ENCODE measurements around the gene SRRM2.

SRRM2 gene

DNA sequence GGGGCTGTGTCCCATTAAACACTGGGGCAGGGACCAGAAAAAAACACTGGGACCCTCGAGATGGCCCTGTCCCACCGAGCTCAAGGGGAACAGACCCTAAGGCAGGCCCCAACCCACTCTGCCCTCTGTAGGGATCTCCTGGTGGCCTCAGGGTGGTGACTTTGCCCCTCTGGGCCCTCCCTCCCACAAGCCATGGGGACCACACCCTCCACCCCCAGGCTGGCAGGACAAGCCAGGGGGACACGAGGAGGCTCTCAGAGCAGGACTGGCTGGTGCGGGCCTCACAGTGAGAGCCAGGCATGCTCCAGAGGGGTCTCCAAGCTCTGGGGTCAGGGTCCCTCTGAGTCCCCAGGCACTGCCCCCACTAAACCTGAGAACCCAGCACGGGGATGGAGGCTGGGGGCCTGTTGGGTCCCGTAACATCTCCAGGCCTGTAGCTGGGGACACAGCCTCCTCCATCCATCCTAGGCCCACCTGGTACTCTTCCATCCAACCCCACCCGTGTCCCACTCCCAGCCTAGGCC is 14.5 kb upstream of the SRRM2 start:
- DNase-seq (ENCODE audit: low read depth in 2 of 3, low spot score in 2 of 3) = no peak

DNA sequence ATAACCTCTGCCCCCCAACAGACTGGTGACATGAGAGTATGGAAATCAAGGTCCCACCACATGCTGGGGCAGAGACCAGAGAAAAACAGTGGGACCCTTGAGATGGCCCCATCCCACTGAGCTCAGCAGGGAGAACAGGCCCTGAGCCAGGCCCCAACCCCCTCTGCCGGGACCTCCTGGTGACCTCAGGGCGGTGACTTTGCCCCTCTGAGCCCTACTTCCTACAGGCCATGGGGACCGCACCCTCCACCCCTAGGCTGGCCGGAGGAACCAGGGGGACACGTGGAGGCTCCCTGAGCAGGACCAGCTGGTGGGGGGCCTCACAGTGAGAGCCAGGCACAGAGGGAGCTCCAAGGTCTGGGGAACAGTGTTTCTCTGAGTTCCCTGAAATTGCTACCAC is 13.8 kb upstream of the SRRM2 start:
- DNase-seq (ENCODE audit: low read depth in 2 of 3, low spot score in 2 of 3) = no peak

- DNase-seq (ENCODE audit: low read depth in 2 of 3, low spot score in 2 of 3) = no peak
These were observed 12.6 kb upstream of the SRRM2 start for GRCh38 chr16:2739625-2740430.

DNA sequence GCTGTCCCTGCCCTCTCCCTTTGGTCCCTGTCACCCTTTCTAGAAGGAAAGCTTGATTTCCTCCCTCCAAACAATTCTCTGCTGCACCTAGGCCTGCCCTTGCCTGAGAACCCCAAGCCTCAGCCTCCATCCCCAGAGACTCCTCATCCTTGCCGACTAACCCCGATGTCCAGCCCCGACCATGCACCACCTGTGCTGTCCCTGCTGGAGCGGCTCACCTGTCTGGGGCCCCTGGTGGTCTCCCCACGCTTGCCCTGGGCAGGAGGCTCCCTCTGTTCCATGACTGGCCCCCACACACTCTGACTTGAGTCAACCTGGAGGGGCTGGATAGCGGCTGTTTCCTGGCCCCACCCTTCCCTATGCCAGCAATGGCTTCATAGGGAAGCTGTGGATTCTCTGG is 12.0 kb upstream of the SRRM2 start:
- DNase-seq (ENCODE audit: low read depth in 2 of 3, low spot score in 2 of 3) = no peak

DNA sequence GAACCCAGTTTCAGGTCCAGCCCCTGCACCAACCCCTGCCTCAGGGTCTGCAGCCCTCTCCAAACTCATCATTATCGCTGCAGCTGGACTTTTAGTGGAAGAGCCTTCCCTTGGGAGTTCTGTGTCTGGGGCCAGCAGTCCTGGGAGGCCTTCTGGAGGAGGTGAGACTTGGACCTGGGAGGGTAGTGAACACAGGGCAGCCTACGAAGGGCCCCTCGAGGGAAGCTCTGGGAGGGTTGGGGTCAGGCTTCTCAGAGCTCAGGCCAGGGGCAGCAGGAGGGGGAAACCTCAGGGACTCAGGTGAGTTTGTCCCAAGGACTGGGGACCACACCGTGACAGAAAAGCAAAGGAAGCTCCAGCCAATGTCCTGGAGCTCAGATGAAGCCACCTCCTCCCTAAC is 11.3 kb upstream of the SRRM2 start:
- DNase-seq (ENCODE audit: low read depth in 2 of 3, low spot score in 2 of 3) = no peak

GRCh38 chr16:2742323-2743006 is 10.0 kb upstream of the SRRM2 start:
- no peak for DNase-seq (ENCODE audit: low read depth in 2 of 3, low spot score in 2 of 3)

GRCh38 chr16:2743007-2743810 is 9.2 kb upstream of the SRRM2 start:
- no peak for DNase-seq (ENCODE audit: low read depth in 2 of 3, low spot score in 2 of 3)

GRCh38 chr16:2744711-2745110 is 7.7 kb upstream of the SRRM2 start:
- DNase-seq (ENCODE audit: low read depth in 2 of 3, low spot score in 2 of 3) = no peak

DNA sequence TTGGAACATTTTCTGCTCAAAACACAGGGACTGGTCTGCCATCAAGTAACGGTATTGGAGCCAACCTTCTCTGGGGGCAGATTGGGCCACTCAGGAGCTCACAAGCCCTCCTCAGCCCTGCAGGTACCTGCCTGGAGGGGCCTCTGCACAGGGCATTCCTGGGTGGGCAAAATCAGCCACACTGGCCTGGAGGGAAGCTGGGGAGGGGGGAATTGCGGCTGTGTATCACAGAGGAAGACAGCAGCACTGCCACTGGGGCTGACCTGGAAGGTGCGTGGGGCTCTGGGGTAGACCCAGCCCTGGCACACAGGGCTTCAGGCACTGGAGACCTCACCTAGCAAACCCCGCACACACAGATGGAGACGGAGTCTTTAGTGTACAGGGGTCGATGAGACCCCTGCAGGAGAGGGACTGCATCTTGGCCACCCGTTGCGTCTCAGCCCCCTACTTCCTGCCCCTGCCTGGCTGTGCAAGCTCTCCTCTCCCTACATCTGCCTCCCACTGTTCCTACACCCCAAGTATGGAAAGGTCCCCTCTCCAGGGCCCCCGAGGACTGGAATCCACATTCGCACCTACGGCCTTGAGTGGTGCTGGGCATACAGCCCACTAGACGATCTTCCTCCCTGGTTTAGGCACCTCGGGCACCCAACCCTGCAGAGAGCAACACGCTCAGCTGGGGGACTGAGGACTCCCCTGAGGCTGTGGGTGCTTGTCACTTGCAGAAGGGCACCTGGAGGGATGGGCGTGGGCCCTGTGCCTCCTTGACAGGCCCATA is 7.1 kb upstream of the SRRM2 start:
- no peak for DNase-seq (ENCODE audit: low read depth in 2 of 3, low spot score in 2 of 3)

DNA sequence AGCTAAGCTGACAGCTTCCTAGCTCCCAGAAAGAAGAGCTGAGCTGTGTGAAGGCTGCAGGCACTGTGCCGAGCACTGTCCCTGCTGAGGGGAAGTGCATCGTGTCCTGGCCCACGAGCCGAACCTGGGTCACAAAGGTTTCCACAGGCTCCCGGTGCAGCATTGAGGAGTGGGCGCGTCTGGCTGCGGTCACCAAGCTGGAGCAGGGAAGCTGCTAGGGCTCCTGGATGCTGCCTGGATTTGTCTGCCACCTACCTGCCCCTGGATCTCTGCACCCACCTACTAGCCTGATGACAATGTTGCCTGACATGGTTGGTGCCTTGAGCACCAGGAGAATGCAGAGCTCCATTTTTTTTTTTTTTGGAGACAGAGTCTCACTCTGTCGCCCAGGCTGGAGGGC is 6.5 kb upstream of the SRRM2 start:
- DNase-seq (ENCODE audit: low read depth in 2 of 3, low spot score in 2 of 3) = no peak

GRCh38 chr16:2748757-2749455 is 3.5 kb upstream of the SRRM2 start:
- DNase-seq (ENCODE audit: low read depth in 2 of 3, low spot score in 2 of 3) = no peak

DNA sequence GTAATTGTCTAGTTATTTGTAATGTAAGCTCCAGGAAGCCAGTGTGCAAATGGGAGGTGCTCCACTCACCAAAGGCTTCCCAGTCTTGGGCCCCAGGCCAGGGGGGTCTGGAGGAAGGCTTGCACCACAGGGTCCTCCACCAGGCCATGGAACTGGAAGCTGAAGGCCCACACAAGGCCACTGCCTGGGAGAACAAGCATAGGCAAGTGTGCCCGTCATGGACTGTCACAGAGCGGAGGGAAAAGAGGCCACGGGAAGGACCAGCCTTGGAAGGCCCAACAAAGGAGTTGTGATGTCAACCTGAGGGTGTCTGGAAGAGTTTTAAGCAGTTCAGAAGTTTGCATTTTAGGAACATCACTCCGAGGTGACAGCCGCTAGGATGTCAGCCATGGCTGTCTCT is 3.0 kb upstream of the SRRM2 start:
- no peak for DNase-seq (ENCODE audit: low read depth in 2 of 3, low spot score in 2 of 3)

DNA sequence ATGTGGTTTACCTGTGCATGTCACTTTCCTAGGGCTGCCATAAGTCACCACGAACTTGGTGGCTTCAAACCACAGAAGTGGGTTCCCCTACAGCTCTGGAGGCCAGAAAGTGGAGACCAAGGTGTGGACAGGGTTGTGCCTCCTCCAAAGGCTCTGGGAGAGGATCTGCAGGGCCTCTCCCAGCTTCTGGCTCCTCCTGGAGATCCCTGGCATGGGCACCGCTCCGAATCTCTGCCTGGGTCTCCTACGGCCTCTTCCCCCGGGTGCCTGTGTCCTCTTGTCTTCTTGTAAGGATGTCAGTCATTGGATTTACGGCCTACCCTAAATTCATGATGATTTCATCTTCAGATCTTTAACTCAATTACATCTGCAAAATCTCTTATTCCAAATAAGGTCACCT is 2.5 kb upstream of the SRRM2 start:
- DNase-seq (ENCODE audit: low read depth in 2 of 3, low spot score in 2 of 3) = no peak

DNA sequence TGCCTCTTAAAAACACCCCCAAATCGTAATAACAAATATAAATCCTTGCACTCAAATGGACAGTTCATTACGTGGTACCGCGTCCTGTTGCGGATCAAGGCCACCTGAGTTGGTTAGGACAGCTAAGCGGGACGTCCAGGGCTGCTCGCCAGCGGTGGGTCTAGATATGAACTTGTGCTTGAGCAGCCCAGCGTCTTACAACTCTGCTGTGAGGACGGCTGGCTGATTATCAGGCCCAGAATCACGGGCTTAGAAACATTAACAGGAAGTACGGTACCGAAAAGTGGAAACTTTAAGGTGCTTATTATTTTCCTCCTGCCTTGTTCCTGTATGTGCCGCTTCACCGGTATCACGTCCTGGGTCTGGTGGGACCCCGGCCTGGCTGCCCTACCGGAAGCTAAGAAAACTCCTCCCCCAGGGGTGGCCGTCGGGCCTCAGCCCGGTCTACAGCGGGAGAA is 832 bp upstream of the SRRM2 start:
- DNase-seq (ENCODE audit: low read depth in 2 of 3, low spot score in 2 of 3) = no peak

DNA sequence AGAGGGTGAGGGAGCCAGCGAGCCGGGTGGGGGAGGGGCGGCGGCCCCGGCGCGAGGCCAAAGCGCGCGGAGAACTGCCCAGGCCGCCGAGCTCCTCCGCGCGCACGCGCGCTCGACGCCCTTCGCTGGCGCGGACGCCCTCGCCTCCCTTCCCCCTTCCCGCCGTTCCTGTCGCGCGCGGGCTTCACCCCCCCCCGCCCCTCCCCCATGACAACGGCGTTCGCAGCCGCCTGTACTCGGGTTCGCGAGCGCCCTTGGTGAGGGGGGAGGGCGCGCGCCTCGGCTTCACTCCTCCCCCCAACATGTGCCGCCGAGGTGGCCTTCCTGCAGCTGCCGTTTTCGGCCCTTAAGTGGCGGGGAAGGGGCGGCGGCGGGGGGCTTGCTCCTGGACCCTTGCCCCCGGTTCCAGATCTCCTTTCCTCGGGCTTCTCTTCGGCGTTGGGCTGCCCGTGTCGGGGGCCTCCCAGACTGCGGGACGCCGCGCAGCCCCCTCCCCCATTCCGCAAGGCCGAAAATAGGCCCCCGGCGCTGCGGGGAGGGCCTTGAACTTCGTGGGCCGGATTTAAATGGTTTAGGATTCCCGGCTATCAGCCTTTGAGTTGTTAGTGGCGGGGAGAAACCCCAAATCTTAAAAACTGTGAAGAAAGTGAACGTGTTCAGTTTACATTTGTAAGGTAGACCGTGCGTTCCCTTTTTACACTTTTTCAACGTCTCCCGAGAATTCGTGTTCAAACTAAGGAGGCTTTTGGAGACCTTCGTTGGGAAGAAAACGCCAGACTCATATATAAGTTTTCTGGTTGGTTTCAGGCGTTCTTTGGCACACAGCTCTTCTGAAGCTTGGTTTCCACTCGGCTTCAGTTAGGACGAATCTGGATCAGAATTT is 653 bp downstream of the SRRM2 start:
- DNase-seq (ENCODE audit: low read depth in 2 of 3, low spot score in 2 of 3) = peak in 2 of 3 experiments; percentile 41 to 63

- no peak for DNase-seq (ENCODE audit: low read depth in 2 of 3, low spot score in 2 of 3)
These were observed 1.2 kb downstream of the SRRM2 start for GRCh38 chr16:2753733-2754020.

DNA sequence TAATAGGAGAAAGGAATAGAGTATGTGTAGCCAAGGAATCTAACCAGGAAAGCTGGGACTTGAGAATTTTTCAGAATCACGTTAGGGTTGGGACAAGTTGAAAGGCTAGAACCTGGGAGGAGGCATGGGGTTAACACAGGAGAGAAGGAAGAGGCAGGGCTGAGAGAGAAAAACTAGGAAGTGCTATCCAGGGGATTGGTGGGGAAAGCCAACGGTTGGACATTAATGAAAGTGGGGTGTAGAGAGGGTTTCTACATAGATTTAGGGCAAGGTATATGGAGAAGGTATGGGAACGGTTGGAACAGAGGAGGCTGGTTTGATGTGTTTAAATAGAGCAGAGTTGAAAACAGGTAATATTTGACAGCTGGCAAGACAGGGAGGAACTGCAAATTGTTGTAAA is 2.7 kb downstream of the SRRM2 start:
- DNase-seq (ENCODE audit: low read depth in 2 of 3, low spot score in 2 of 3) = no peak

DNA sequence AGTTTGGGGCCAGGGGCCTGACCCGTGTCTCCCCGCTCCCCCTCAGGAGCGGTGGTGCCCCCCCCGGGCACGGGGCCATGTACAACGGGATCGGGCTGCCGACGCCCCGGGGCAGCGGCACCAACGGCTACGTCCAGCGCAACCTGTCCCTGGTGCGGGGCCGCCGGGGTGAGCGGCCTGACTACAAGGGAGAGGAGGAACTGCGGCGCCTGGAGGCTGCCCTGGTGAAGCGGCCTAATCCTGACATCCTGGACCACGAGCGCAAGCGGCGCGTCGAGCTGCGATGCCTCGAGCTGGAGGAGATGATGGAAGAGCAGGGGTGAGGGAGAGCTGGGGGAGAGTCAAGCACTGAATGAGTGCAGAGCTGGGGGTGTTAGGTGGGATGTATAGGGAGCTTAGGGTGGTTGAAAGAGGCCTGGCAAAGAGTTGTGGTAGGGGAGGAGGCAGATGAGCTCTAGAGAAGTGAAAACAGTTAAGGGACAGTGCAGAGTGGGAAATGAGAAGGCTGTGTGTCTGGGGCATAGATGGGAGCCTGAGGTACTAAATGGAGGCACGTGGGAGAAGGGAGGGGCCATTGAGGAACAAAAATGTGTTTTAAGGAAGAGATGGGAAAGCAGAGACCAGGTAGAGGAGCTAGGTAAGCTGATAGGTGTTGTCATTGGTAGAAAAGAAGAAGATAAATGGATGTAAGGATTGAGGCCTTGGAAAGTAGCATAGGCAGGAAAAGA is 4.0 kb downstream of the SRRM2 start:
- no peak for DNase-seq (ENCODE audit: low read depth in 2 of 3, low spot score in 2 of 3)

DNA sequence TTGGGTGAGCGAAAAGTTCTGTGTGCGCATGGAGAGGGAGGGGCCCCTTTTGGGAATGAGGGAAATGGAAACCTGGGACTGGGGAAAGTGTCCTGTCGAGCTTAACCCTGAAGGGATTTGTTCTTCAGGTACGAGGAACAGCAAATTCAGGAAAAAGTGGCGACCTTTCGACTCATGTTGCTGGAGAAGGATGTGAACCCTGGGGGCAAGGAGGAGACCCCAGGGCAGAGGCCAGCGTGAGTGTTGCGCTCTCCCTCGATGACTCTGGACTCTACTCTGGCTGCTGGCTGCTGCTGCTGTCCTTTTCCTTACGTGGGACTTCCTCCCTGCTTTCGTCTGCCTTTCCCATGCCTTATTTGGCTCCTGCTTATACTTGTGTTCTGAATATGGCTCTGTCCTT is 4.9 kb downstream of the SRRM2 start:
- no peak for DNase-seq (ENCODE audit: low read depth in 2 of 3, low spot score in 2 of 3)
